SK-N-SH (cell line): Measurements from ENCODE around the gene LNPK. TPM values are rescaled to one million over a fixed set of nuclear protein-coding genes. Genes with fewer than 3 reads are reported as not detected.
A peak's percentile ranks its signal among the peaks of the same experiment; 100 is the strongest.

Experiments used
- CTCF ChIA-PET: fragments of 300-600, 350-600 bp; formaldehyde crosslinking; extraction: SDS; loops from one replicate; lab custom pipeline; 2021; lab: Yijun Ruan, JAX
- POLR2A ChIA-PET: fragments of 350-600 bp; sonication (Branson Sonifier 250); formaldehyde crosslinking; extraction: SDS; loops from one replicate; lab custom pipeline; 2020; ENCODE audit warnings: antibody characterized with exemption, inconsistent platforms; lab: Yijun Ruan, JAX
- DNase-seq: peaks from one replicate; pipeline ENCODE4 v3.0.0; 2012
- H2AFZ ChIP-seq: fragments of 200-600 bp; sonication (generic); 2 replicates; pipeline ENCODE4 v1.8.1; 2016; ENCODE audit warnings: antibody characterized with exemption, mild to moderate bottlenecking, low read depth
- H3F3A ChIP-seq: fragments of 200-600 bp; sonication (generic); replicated peaks from 2 replicates; pipeline ENCODE3; 2016; ENCODE audit warnings: antibody characterized with exemption, mild to moderate bottlenecking; ENCODE audit not compliant: insufficient read depth
- H3K27ac ChIP-seq, 2 experiments: fragments of 200-500 bp in 1 of 2; fragments of 200-600 bp in 1 of 2; sonication (Bioruptor generic) in 1 of 2; sonication (generic), shearing (Covaris generic) in 1 of 2; 2 replicates each; pipeline versions ENCODE4 v1.5.1 to v1.6.1; 2014 to 2016; ENCODE audit warnings: low read depth in 2 of 2, inconsistent platforms in 1 of 2, low read length in 1 of 2, mild to moderate bottlenecking in 1 of 2, mixed read lengths in 1 of 2
- H3K27me3 ChIP-seq: fragments of 200-600 bp; sonication (generic), shearing (Covaris generic); 2 replicates; pipeline ENCODE4 v1.6.1; 2016; ENCODE audit warnings: mixed run types; ENCODE audit not compliant: insufficient read depth
- H3K36me3 ChIP-seq, 2 experiments: fragments of 200-500 bp in 1 of 2; fragments of 200-600 bp in 1 of 2; sonication (Bioruptor generic) in 1 of 2; sonication (generic) in 1 of 2; replicated peaks in 1 of 2; 2 replicates each; pipeline versions ENCODE3 to v1.5.1; 2014 to 2016; ENCODE audit warnings: low read length in 1 of 2, mild to moderate bottlenecking in 1 of 2; ENCODE audit not compliant: insufficient read depth in 2 of 2, control insufficient read depth in 1 of 2
- H3K4me1 ChIP-seq, 2 experiments: fragments of 200-500 bp in 1 of 2; fragments of 200-600 bp in 1 of 2; sonication (Bioruptor generic) in 1 of 2; sonication (generic), shearing (Covaris generic) in 1 of 2; 2 replicates each; pipeline versions ENCODE4 v1.5.1 to v1.6.1; 2014 to 2016; ENCODE audit warnings: low read depth in 1 of 2, low read length in 1 of 2, mixed run types in 1 of 2; ENCODE audit not compliant: insufficient read depth in 2 of 2, control insufficient read depth in 1 of 2
- H3K4me2 ChIP-seq: fragments of 200-600 bp; sonication (generic), shearing (Covaris generic); 2 replicates; pipeline ENCODE4 v1.6.1; 2017; ENCODE audit warnings: mixed run types
- H3K4me3 ChIP-seq, 2 experiments: fragments of 200-500 bp in 1 of 2; fragments of 200-600 bp in 1 of 2; sonication (Bioruptor generic) in 1 of 2; sonication (generic), shearing (Covaris generic) in 1 of 2; 2 replicates each; pipeline versions ENCODE4 v1.5.1 to v1.8.1; 2014 to 2016; ENCODE audit warnings: low read depth in 2 of 2, inconsistent platforms in 1 of 2, low read length in 1 of 2, mild to moderate bottlenecking in 1 of 2, mixed read lengths in 1 of 2, moderate library complexity in 1 of 2
- H3K79me2 ChIP-seq: fragments of 200-600 bp; sonication (generic); 2 replicates; pipeline ENCODE4 v1.8.1; 2017; ENCODE audit warnings: mild to moderate bottlenecking; ENCODE audit not compliant: insufficient read depth
- H3K9ac ChIP-seq: fragments of 200-600 bp; sonication (generic); 2 replicates; pipeline ENCODE4 v1.6.1; 2017; ENCODE audit warnings: mixed run types
- H3K9me2 ChIP-seq: fragments of 200-600 bp; sonication (generic); 2 replicates; pipeline ENCODE4 v1.6.1; 2017; ENCODE audit warnings: mixed run types
- H3K9me3 ChIP-seq: fragments of 200-600 bp; sonication (generic); 2 replicates; pipeline ENCODE4 v1.6.1; 2017; ENCODE audit warnings: mixed run types, mild to moderate bottlenecking, moderate library complexity
- H4K20me1 ChIP-seq: fragments of 200-600 bp; sonication (generic); 2 replicates; pipeline ENCODE4 v1.6.1; 2017; ENCODE audit warnings: mild to moderate bottlenecking, mixed run types; ENCODE audit not compliant: insufficient read depth
- EZH2phosphoT487 ChIP-seq: fragments of 200-600 bp; sonication (generic); IDR thresholded peaks from 2 replicates; pipeline ENCODE4 v1.6.1; 2017; ENCODE audit warnings: low read depth, mixed run types, mild to moderate bottlenecking, antibody characterized with exemption, moderate library complexity, borderline replicate concordance
- FOXJ3 ChIP-seq: sonication (generic); formaldehyde crosslinking; IDR thresholded peaks from 2 replicates; pipeline ENCODE4 v1.5.1; 2020; ENCODE audit warnings: mild to moderate bottlenecking, missing genetic modification reagents
- FOXM1 ChIP-seq: IDR thresholded peaks from 2 replicates; pipeline ENCODE4 v1.4.0; 2012; ENCODE audit warnings: low read depth, mild to moderate bottlenecking
- GATA2 ChIP-seq: sonication (generic); formaldehyde crosslinking; IDR thresholded peaks from 2 replicates; pipeline ENCODE4 v1.5.0; 2020; ENCODE audit warnings: mild to moderate bottlenecking, missing genetic modification reagents
- MXI1 ChIP-seq: IDR thresholded peaks from 2 replicates; pipeline ENCODE4 v1.6.1; 2012; ENCODE audit warnings: mild to moderate bottlenecking, low read depth, low read length, improper control_type of control experiment
- NFIC ChIP-seq: IDR thresholded peaks from 2 replicates; pipeline ENCODE4 v1.4.0; 2012; ENCODE audit warnings: borderline replicate concordance
- POLR2AphosphoS5 ChIP-seq: IDR thresholded peaks from 2 replicates; pipeline ENCODE4 v1.6.1; 2012; ENCODE audit warnings: low read depth, low read length
- RCOR1 ChIP-seq: fragments of 150-350 bp; IDR thresholded peaks from 2 replicates; pipeline ENCODE4 v1.6.1; 2017; ENCODE audit warnings: antibody characterized with exemption, low read length
- RFX5 ChIP-seq: IDR thresholded peaks from 2 replicates; pipeline ENCODE4 v1.6.1; 2012; ENCODE audit warnings: mild to moderate bottlenecking, improper control_type of control experiment, low read length
- SIN3A ChIP-seq: IDR thresholded peaks from 2 replicates; pipeline ENCODE4 v1.6.1; 2012; ENCODE audit warnings: low read depth, mild to moderate bottlenecking, low read length, moderate library complexity, borderline replicate concordance
- TCF12 ChIP-seq: IDR thresholded peaks from 2 replicates; pipeline ENCODE4 v1.4.0; 2012
- YY1 ChIP-seq: IDR thresholded peaks from 2 replicates; pipeline ENCODE4 v1.4.0; 2012; ENCODE audit warnings: low read depth, mild to moderate bottlenecking
- WGBS: methylation state at CpG from one replicate; pipeline ENCODE4 v1.1.6; 2017; ENCODE audit warnings: low lambda C conversion rate; 5-methylcytosine and 5-hydroxymethylcytosine counted together
- polyA plus RNA-seq, 3 experiments: library from polyadenylated mRNA; depleted of rRNA; stranded (reverse); fragments of >200 nt; gene quantifications; 2 replicates each; pipeline ENCODE4 v1.2.3, GENCODE V29; 2012
- TF ChIP-seq, protein P1 (sequence below): fragments of 200-600 bp; sonication (generic); IDR thresholded peaks from 2 replicates; pipeline ENCODE4 v1.6.1; 2017; ENCODE audit warnings: antibody characterized with exemption, mild to moderate bottlenecking, moderate library complexity
- TF ChIP-seq, protein P2 (sequence below): IDR thresholded peaks from 2 replicates; pipeline ENCODE4 v1.6.1; 2012; ENCODE audit warnings: mild to moderate bottlenecking, low read depth, low read length, moderate library complexity
- TF ChIP-seq, protein P3 (sequence below): fragments of 150-350 bp; IDR thresholded peaks from 2 replicates; pipeline ENCODE4 v1.6.1; 2016; ENCODE audit warnings: mild to moderate bottlenecking, low read depth, low read length
- TF ChIP-seq, protein P4 (sequence below): IDR thresholded peaks from 2 replicates; pipeline ENCODE4 v1.4.0; 2012; ENCODE audit warnings: low read depth, borderline replicate concordance

LNPK gene
- polyA plus RNA-seq, 1 of the 3 experiments (the other 2 are of a cell fraction) = 5.0 TPM

DNA sequence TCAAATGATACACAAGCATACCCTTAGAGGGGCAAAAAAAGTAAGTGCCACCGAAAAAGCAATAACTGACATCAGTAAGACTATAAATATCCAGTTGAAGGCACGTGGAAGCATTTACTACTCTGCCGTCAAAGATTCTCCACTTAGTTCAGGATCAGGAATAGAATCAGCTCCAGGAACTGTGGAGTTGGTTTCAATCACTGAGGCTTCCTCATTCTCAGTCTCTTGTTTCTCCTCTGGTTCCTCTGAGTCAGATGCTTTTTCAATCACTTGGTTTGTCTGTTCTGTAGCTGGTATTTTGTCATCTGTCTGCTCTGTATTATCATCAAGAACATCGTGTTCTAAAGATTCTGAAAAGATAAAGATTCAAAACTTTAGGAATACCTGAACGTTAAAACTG lies 72.2 kb downstream of the LNPK start:
- no peak for TF ChIP-seq RCOR1
- TF ChIP-seq SIN3A = no peak
- TF ChIP-seq POLR2AphosphoS5 = no peak
- TF ChIP-seq, protein P1, sequence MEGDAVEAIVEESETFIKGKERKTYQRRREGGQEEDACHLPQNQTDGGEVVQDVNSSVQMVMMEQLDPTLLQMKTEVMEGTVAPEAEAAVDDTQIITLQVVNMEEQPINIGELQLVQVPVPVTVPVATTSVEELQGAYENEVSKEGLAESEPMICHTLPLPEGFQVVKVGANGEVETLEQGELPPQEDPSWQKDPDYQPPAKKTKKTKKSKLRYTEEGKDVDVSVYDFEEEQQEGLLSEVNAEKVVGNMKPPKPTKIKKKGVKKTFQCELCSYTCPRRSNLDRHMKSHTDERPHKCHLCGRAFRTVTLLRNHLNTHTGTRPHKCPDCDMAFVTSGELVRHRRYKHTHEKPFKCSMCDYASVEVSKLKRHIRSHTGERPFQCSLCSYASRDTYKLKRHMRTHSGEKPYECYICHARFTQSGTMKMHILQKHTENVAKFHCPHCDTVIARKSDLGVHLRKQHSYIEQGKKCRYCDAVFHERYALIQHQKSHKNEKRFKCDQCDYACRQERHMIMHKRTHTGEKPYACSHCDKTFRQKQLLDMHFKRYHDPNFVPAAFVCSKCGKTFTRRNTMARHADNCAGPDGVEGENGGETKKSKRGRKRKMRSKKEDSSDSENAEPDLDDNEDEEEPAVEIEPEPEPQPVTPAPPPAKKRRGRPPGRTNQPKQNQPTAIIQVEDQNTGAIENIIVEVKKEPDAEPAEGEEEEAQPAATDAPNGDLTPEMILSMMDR = no peak
- TF ChIP-seq, protein P2, sequence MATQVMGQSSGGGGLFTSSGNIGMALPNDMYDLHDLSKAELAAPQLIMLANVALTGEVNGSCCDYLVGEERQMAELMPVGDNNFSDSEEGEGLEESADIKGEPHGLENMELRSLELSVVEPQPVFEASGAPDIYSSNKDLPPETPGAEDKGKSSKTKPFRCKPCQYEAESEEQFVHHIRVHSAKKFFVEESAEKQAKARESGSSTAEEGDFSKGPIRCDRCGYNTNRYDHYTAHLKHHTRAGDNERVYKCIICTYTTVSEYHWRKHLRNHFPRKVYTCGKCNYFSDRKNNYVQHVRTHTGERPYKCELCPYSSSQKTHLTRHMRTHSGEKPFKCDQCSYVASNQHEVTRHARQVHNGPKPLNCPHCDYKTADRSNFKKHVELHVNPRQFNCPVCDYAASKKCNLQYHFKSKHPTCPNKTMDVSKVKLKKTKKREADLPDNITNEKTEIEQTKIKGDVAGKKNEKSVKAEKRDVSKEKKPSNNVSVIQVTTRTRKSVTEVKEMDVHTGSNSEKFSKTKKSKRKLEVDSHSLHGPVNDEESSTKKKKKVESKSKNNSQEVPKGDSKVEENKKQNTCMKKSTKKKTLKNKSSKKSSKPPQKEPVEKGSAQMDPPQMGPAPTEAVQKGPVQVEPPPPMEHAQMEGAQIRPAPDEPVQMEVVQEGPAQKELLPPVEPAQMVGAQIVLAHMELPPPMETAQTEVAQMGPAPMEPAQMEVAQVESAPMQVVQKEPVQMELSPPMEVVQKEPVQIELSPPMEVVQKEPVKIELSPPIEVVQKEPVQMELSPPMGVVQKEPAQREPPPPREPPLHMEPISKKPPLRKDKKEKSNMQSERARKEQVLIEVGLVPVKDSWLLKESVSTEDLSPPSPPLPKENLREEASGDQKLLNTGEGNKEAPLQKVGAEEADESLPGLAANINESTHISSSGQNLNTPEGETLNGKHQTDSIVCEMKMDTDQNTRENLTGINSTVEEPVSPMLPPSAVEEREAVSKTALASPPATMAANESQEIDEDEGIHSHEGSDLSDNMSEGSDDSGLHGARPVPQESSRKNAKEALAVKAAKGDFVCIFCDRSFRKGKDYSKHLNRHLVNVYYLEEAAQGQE = no peak
- TF ChIP-seq YY1 = no peak
- TF ChIP-seq, protein P3, sequence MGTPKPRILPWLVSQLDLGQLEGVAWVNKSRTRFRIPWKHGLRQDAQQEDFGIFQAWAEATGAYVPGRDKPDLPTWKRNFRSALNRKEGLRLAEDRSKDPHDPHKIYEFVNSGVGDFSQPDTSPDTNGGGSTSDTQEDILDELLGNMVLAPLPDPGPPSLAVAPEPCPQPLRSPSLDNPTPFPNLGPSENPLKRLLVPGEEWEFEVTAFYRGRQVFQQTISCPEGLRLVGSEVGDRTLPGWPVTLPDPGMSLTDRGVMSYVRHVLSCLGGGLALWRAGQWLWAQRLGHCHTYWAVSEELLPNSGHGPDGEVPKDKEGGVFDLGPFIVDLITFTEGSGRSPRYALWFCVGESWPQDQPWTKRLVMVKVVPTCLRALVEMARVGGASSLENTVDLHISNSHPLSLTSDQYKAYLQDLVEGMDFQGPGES = no peak
- TF ChIP-seq MXI1 = no peak
- TF ChIP-seq FOXM1 = no peak
- TF ChIP-seq, all 33 proteins: peak for 0
- DNase-seq = no peak
- H2AFZ ChIP-seq = no peak overlapping the region
- no peaks in the 10 kb centered on the region for H3K9me3 ChIP-seq
- peaks cover 9 to 15% of the 10 kb centered on the region in 2 experiments for H3K36me3 ChIP-seq
- H3K4me2 ChIP-seq = no peak overlapping the region
- H3K9me2 ChIP-seq = no peaks in the 10 kb centered on the region
- no peaks in the 10 kb centered on the region for H4K20me1 ChIP-seq
- H3K79me2 ChIP-seq = no peaks in the 10 kb centered on the region
- H3K27ac ChIP-seq = no peak overlapping the region
- WGBS = 84% methylated on average over 5 of the region's 5 CpGs
- no peak overlapping the region for H3K9ac ChIP-seq
- H3K4me1 ChIP-seq = peaks cover 0 to 3% of the 10 kb centered on the region in 2 experiments; a peak in 2 of 4 replicates
- H3K27me3 ChIP-seq = no peaks in the 10 kb centered on the region
- no peak overlapping the region for H3K4me3 ChIP-seq
- peaks cover 9% of the 10 kb centered on the region for H3F3A ChIP-seq
- CTCF ChIA-PET = interaction anchor here (1.0 kb wide), 1 partner anchor 240 kb away, joined by 3 read pairs; no protein-coding TSS in a partner anchor
- POLR2A ChIA-PET = no interaction called here

DNA sequence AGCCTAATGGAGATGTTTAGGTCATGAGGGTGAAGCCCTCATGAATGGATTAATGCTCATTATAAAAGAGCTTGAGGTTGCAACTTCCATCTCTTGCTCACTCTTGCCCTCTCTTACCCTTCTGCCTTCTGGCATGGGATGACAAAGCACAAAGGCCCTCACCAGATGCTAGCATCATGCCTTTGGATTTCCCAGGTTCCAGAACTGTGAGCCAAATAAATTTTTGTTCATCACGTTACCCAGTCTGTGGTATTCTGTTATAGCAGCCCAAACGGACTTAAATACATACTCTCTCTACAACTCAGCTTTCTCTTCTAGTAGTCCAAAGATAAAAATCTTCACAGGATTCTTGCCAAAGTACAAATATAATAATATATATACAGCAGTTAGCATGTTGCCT lies 75.8 kb downstream of the LNPK start:
- Histone ChIP-seq H3K4me2 (no peak overlapping the region), H3K9ac (no peak overlapping the region), H3K36me3 (peaks cover 7 to 15% of the 10 kb centered on the region in 2 experiments), H3F3A (no peaks in the 10 kb centered on the region), H3K27me3 (no peaks in the 10 kb centered on the region), H3K27ac (no peak overlapping the region), H3K9me2 (no peaks in the 10 kb centered on the region), H3K4me3 (no peak overlapping the region), H3K4me1 (peaks cover 0 to 3% of the 10 kb centered on the region in 2 experiments; a peak in 2 of 4 replicates), H3K9me3 (no peaks in the 10 kb centered on the region), H4K20me1 (no peaks in the 10 kb centered on the region), H3K79me2 (no peaks in the 10 kb centered on the region), H2AFZ (no peak overlapping the region)
- ChIA-PET POLR2A (no interaction called here), CTCF (no interaction called here)
- WGBS = 54% methylated on average over 2 of the region's 2 CpGs
- no peak for DNase-seq
- TF ChIP-seq, protein P4, sequence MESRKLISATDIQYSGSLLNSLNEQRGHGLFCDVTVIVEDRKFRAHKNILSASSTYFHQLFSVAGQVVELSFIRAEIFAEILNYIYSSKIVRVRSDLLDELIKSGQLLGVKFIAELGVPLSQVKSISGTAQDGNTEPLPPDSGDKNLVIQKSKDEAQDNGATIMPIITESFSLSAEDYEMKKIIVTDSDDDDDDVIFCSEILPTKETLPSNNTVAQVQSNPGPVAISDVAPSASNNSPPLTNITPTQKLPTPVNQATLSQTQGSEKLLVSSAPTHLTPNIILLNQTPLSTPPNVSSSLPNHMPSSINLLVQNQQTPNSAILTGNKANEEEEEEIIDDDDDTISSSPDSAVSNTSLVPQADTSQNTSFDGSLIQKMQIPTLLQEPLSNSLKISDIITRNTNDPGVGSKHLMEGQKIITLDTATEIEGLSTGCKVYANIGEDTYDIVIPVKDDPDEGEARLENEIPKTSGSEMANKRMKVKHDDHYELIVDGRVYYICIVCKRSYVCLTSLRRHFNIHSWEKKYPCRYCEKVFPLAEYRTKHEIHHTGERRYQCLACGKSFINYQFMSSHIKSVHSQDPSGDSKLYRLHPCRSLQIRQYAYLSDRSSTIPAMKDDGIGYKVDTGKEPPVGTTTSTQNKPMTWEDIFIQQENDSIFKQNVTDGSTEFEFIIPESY = no peak
- TF ChIP-seq EZH2phosphoT487 = no peak
- TF ChIP-seq RFX5 = no peak
- TF ChIP-seq GATA2 = no peak
- TF ChIP-seq NFIC = no peak
- no peak for TF ChIP-seq FOXM1
- no peak for TF ChIP-seq FOXJ3 (CRISPR knock-in tag)
- TF ChIP-seq, protein P1 = no peak
- TF ChIP-seq TCF12 = peak; percentile 12; the same call in 1 of the 2 replicates
- TF ChIP-seq RCOR1 = no peak
